Thyroid gland (tissue), 4 donors: ENCODE data around the gene ZNF235.

ENCODE experiments used
- POLR2A ChIP-seq, 2 donors: fragments of 450-650 bp; IDR thresholded peaks; one replicate each; pipeline ENCODE4 v1.6.1; 2017; ENCODE audit warnings: antibody characterized with exemption in 2 of 2, mild to moderate bottlenecking in 2 of 2, moderate library complexity in 1 of 2
- TF ChIP-seq, protein P1 (sequence below), 6 experiments: fragments of 200-600 bp in 3 of 6; fragments of 450-650 bp in 3 of 6; sonication (generic) in 3 of 6; IDR thresholded peaks; one replicate each; pipeline ENCODE4 v1.5.1; 2016 to 2019; ENCODE audit warnings: antibody characterized with exemption in 6 of 6, mild to moderate bottlenecking in 2 of 6, inconsistent platforms in 1 of 6, moderate library complexity in 1 of 6

DNA sequence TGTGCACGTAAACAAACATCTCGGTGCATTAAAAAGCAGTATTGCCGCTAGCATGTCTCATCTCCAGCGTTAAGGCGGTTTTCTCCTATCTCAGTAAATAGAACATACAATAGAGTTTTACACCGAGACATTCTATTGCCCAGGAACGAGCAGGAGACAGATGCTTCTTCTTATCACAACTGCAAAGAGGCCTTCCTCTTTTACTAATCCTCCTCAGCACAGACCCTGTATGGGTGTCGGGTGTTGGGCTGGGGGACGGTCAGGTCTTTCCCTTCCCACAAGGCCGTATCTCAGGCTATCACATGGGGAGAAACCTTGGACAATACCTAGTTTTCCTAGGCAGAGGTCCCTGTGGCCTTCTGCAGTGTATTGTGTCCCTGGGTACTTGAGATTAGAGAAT, 23.9 kb downstream of the ZNF235 start:
- TF ChIP-seq, protein P1, sequence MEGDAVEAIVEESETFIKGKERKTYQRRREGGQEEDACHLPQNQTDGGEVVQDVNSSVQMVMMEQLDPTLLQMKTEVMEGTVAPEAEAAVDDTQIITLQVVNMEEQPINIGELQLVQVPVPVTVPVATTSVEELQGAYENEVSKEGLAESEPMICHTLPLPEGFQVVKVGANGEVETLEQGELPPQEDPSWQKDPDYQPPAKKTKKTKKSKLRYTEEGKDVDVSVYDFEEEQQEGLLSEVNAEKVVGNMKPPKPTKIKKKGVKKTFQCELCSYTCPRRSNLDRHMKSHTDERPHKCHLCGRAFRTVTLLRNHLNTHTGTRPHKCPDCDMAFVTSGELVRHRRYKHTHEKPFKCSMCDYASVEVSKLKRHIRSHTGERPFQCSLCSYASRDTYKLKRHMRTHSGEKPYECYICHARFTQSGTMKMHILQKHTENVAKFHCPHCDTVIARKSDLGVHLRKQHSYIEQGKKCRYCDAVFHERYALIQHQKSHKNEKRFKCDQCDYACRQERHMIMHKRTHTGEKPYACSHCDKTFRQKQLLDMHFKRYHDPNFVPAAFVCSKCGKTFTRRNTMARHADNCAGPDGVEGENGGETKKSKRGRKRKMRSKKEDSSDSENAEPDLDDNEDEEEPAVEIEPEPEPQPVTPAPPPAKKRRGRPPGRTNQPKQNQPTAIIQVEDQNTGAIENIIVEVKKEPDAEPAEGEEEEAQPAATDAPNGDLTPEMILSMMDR (IDR thresholded peaks at IDR 0.05), result no peak
- no peak for TF ChIP-seq POLR2A (IDR thresholded peaks at IDR 0.05)
